ENCODE measurements around the gene SERPINA6.
"Not testable (repeated sequence)": the region's sequence is repeated elsewhere in the genome, so short reads cannot be mapped to it uniquely, and the experiment has no call there.

Gene SERPINA6, protein sequence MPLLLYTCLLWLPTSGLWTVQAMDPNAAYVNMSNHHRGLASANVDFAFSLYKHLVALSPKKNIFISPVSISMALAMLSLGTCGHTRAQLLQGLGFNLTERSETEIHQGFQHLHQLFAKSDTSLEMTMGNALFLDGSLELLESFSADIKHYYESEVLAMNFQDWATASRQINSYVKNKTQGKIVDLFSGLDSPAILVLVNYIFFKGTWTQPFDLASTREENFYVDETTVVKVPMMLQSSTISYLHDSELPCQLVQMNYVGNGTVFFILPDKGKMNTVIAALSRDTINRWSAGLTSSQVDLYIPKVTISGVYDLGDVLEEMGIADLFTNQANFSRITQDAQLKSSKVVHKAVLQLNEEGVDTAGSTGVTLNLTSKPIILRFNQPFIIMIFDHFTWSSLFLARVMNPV

DNA sequence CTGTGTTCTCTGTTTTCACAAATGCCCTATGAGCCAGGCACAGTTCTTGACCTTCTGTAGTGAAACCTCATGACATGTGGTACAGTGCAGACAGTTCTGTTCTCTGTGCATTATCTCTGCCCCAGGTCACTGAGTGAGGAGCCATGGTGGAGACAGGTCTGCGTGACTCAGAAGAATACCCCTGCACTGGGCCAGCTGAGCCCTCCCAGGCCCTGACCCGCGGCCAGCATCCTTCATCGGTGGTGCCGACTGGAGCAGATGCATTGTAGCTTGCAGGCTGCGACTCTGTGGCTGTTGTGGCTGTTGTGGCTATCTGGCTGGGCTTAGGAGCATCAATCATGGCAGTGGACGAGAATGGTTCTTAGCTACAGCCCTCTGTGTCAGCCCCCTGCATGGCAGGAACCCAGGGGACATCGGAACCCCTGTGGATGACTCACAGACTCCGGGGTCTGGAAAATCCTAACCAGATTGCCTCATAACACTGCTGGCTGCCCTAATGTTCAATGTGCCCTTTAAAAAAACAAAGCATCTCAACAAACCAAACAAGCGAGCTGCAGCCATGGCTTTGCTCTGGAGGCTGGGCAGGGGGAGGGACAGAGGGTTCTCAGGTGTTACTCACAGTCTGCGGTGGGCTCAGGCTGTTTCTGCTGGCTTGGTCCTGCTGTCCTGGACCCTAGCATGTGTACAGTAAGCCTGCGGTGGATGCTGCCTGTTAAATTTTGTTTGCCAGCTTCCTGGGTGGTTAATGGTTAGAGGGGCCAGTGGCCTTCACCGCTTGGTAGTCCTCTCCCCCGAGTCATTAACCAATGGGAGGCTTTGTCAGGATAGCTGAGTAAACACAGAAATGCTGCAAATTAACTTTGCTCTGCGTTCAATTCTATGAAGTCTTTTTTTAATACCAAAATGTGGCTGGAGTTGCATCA is at the start of gene SERPINA6:
SERPINA6 (minus strand) TSS at position 689 of the 923 bp plus-strand sequence. CDS start 8,688 bp downstream, outside the sequence.
- no peak for DNase-seq (ENCODE audit: low spot score)

DNA sequence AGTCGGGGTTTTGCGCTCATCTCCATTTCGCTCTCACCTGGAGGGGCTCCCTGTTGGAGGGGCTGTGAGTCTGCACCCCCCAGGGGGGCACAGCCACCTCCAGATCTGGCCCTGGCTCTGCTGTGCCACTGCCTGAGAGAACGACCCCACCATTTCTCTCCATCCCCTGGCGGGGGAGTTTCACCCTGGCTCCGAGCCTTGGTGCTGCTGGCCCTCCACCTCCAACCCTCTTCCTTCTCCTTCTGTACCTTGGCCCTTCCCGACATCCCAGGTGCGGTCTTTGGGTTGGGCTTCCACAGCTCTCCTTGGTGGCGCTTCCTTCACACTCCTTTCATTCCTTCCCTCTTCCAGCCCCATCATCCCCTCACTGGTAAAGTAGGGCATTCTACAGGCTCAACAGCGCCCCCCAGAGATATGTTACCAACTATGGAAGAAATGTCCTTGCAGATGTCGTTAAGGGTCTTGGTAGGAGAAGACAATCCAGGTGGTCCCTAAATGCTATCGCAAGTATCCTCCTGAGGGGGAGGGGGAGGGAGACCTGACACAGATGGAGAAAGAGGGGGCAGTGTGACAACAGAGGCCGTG is 49.0 kb upstream of the SERPINA6 start:
- DNase-seq (ENCODE audit: low spot score) = no peak

DNA sequence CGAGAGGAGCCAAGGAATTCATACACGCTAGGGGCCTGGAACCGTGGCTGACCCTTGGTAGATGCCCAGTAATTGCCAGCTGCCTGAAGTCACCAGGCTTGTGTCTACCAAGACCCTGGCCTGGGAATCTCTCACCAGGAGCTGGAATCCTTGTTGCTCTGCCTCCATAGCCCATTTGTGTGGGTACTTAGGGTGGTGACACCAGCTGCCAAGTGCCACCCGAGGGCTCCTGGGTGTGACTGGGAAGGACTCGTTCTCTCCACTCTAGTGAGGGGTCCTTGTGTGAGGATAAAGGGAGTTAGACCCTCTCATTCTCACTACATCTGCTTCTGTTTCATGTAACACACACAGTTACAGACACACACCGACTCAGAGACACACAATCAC is 47.4 kb upstream of the SERPINA6 start:
- DNase-seq (ENCODE audit: low spot score) = no peak

DNA sequence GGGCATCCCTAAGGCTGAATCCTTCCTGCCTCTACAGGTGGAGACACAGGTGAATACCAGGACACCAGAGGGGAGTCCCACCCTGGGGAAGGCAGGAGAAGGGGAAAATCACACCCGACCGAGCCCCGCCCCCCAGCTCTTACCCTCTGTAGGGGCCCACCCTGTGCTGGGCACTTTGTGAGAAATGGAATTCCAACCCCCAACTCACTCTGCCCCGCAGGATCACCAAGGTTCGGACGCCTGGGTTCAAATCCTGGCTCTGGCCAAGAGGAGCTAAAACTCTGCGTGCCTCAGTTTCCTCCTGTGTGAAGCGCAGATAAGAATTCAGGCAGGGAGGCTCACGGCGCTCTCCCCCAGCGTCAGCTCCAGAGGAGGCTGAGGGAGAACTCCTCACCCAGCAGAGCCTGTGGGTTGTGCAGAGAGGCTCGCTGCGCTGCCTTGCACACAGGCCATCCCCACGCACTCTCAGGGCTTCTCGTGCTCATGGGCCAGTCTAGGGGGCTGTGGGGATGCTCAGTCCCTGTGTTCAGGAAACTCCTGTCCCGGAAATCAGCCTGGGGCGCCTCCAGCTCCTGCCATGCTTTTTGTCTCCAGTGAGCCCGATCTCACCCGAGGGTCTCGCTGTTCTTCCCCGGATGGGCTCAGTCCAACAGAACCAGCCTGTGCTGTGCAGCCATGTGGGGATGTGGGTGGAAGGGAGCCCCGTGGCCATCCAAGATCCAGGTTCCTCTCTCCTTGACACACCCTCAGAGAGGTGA is 46.8 kb upstream of the SERPINA6 start:
- DNase-seq (ENCODE audit: low spot score) = not testable (repeated sequence)

DNA sequence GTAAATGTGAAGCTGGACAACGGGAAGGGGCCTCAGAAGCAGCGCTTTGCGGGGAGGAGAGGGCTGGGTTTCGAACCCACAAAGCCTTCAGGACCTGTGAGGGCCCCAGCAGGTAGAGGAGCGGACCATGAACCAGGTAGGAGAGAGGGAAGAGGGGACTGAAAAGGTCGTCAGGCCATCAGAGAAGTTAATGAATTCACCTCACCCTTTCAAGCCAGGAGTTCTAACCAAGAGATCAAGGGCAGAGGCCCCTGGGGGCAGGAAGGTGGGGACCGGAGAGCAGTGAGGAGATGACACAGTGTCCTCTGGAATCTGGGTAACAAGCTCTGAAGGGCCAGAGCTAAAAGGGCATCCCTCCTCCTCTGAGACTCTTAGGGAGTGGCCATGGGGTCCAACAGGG is 45.8 kb upstream of the SERPINA6 start:
- no peak for DNase-seq (ENCODE audit: low spot score)

DNA sequence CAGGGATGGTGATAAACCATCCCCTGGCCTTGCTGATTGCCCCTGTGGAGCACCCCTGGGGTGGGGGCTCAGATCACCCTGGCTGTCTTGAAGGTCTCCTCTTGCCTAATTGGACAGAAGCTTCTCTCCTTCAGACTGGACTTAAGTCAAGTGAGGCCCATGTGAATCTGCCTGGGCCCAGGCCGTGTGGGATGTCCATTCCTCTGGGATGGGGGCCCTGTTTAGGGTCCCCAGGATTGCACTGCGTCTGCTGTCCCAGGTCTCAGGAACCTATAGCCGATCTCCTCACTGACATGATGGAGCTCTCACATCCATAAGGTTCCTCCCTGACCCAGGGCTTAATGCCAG is 45.1 kb upstream of the SERPINA6 start:
- no peak for DNase-seq (ENCODE audit: low spot score)

DNA sequence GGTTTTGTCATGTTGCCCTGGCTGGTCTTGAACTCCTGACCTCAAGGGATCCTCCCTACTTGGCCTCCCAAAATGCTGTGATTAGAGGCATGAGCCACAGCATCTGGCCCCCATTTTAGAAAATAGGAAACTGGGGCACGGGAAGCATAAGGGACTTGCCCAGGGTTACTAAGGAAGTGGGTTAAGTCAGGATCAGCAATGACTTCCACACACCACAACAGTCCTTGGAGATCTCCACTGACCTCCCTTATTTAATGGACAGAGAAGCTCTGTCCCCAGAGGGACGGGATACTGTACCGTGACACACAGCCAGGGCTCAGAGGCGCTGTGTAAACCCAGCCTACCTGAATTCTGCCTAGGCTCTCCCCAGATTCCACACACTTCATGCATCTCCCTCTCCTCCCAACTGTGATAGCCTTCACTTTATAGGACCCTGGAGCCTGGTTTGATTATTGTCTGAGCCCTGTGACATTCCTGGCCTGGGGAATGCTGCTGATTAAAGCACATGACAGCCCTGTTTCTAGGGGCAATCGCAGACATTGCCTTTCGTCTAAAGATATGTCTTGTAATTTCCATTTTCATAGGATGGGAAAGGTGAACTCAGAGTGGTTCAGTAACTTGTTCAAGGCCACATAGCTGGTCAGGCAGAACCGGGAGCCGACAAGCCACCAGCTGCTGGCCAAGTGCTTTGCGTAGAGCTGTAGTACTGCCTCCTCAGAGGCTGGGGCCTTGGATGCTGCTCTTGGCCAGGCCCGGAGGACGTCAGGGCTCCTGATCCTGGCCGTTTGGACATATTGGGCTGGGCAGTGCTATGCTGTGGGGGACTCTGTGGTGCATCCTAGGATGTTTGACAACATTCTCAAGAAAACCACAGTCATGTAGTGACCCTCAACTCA is 44.5 kb upstream of the SERPINA6 start:
- no peak for DNase-seq (ENCODE audit: low spot score)

DNA sequence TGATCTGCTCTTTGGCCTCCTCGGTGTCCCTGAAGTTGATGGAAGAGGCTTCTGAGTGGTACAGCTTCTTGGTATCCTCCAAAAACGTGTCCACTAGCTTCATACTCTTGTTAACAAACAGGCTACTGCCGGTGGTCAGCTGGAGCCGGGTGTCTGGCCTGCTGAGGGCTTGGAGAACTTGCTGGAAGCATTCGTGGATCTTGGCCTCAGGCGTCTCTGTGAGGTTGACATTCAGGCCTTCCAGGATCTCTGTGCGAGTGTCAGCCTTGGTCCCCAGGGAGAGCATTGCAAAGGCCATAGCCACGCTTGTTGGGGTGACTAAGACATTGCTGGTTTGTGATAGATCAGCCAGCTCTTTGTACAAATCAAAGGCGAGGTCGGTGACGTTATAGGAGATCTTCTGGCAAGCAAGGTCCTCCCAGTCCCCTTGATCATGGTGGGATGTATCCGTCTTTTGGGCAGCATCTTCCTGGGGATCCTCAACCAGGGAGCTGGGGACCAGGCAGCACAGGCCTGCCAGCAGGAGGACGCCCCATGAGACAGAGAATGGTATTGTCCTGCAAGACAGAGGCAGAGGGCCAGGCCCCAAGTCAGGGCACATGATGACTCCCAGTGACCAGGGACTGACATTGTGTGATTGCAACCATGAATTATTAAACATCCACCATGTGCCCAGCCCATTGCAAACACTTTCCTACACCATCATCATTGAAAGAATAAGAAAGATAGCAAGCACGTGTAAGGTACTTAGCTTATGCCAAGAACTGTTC is 43.2 kb upstream of the SERPINA6 start, which contains the start of gene SERPINA2:
SERPINA2 (minus strand) TSS at position 553 of the 770 bp plus-strand sequence.
- DNase-seq (ENCODE audit: low spot score) = no peak

DNA sequence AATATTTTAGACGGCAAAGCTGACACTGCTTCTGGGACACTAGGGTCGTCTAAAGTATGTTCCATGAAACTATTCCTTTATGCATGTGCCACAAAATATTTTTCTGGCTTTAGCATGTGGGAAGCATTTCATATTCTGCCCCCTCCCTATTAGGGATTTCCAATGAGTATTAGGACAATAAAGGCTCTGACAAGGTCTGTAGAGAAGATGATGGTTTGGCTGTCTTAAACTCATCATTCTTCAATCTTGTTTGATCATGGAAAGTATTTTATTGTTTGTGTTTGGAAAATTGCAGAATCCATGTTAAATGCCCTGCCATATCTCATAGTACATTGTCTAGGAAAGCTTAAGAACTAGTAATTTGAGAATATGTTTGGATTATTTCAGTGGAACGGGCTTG is 42.5 kb upstream of the SERPINA6 start:
- DNase-seq (ENCODE audit: low spot score) = no peak

DNA sequence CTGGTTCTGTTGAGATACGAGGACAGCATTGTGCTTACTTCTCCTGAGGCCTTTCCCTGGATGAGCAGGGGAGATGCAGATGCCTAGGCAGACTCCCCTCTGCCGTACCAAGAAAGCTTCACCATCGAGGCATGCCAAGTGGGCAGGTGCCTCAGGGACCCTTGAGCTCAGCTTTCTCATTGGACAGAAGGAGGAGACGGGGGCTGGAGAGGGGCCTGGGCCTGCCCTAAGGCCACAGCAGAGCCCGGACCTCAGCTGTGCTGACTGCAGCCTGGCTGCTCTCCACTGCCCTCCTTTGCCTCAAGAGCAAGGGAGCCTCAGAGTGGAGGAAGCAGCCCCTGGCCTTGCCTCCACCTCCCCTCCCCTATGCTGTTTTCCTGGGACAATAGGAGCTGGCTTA is 41.8 kb upstream of the SERPINA6 start:
- no peak for DNase-seq (ENCODE audit: low spot score)

DNA sequence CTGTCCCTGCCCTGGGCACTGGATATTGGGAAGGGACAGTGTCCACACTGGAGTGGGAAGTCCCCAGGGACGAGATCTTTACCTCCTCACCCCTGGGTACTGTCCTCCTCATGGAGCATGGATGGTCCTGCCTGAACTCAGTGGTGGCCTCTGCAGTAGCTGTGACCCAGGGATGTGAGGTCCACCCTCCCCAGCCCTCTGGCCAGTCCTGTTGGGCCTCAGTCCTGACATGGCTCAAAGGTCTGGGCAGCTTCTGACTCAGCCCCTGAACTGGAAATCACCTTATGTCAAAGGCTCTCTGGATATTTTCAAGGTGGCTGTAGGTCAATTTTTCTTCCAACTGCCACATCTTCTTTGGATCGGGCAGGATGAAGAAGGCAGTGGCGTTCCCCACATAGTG is 40.9 kb upstream of the SERPINA6 start:
- DNase-seq (ENCODE audit: low spot score) = no peak

DNA sequence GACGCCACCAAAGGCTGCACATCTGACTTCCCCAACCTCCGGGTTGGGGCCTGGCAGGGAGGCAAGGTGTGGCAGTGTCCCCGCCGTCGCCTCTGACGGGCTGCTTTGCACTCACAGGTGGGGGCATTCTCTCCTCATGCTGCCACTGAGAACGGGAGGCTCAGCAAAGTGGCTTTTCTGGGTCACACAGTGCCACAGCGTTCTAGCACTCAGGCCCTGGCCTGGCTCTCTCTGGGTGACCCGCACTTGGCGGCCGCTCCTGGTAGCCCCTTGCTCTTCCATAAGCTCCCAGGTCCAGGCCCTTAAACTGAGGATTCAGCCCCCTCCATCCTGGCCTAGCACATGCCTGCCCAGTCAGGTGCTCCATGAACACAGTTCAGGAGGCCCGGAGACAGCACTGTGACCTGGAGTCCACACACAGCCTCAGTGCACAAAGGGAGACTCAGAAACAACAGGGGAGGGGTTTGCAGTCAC is 40.1 kb upstream of the SERPINA6 start:
- no peak for DNase-seq (ENCODE audit: low spot score)

DNA sequence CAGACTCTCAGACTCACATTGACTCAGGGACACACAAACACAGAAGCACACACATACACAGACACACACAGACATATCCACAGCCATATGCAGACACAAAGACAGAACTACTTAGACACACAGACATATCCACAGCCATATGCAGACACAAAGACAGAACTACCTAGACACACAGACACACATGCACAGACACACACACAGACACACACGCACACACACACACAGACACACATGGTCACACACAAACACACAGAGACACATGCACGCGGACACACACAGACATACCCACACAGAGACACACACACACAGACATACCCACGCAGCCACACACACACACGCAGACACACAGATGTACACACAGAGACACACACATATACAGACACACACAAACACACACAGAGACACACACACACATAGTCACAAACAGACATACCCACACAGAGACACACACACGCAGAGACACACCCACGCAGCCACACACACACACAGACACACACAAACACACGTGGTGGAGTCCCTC is 39.5 kb upstream of the SERPINA6 start:
- DNase-seq (ENCODE audit: low spot score) = no peak

DNA sequence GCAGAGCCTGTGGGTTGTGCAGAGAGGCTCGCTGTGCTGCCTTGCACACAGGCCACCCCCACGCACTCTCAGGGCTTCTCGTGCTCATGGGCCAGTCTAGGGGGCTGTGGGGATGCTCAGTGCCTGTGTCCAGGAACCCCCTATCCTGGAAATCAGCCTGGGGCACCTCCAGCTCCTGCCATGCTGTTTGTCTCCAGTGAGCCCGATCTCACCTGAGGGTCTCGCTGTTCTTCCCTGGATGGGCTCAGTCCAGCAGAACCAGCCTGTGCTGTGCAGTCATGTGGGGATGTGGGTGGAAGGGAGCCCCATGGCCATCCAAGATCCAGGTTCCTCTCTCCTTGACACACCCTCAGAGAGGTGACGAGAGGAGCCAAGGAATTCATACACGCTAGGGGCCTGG is 38.5 kb upstream of the SERPINA6 start:
- no peak for DNase-seq (ENCODE audit: low spot score)

DNA sequence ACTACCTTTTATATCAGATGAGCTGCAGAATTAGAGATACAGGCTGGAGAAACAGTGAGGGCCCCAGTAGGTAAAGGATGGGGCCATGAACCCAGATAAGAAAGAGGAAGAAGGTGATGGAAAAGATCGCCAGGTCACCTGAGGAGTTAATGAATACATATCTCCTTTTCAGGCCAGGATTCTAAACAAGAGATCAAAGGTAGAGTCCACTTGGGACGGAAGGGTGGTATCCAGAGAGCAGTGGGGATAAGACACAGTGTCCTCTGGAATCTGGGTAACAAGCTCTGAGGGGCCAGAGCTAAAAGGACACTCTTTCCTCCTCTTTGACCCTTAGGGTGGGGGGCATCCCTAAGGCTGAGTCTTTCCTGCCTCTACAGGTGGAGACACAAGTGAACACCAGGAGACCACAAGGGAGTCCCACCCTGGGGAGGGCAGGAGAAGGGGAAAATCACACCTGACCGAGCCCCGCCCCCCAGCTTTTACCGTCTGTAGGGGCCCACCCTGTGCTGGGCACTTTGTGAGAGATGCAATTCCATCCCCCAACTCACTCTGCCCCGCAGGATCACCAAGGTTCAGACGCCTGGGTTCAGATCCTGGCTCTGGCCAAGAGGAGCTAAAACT is 37.9 kb upstream of the SERPINA6 start:
- DNase-seq (ENCODE audit: low spot score) = no peak

DNA sequence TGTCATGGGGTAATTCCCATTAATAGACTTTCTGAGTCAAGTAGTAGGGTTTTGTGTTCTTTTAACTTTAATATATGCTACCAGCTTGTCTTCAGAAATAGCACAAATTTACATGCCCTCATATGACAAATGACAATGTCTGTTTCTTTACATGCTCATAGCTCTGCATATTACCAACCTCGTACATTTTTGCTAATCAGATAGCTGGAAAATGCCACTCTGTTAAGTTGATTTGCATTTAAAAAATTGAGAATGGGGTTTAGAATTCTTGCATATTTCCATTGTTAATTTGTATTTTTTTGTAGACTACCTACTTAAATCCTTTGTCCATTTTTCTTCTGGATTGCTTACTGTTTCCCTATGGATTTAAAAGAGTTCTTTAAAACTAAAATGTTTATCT is 34.0 kb upstream of the SERPINA6 start:
- DNase-seq (ENCODE audit: low spot score) = no peak

DNA sequence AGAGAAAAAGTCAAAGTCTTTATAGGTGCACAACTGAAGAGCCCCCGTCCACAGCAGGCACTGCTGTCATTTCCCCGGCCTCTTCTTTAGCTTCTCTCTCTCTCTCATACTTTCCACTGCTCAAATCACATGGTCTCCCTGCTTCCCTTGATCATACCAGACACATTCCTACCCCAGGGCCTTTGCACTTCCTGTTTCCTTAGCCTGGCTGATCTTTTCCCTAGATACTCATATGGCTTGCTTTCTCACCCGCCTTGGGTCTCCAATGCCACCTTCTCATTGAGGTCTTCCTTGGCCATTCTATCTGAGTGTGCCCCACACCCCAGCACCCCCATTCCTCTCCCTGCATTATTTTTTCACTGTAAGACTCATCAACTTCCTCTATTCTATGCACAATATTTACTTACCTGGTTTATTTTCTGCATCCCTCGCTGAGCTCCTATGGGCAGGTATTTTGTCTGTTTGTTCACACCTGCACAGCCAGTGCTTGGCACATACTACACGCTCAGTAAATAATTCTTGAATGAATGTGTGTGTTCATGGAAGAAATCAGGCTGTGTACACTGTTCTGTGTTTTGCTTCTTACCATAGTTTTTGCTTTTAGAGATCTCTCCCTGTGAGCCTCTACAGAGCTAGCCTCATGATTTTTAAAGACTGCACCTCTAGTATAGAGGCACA is 33.4 kb upstream of the SERPINA6 start:
- DNase-seq (ENCODE audit: low spot score) = no peak

DNA sequence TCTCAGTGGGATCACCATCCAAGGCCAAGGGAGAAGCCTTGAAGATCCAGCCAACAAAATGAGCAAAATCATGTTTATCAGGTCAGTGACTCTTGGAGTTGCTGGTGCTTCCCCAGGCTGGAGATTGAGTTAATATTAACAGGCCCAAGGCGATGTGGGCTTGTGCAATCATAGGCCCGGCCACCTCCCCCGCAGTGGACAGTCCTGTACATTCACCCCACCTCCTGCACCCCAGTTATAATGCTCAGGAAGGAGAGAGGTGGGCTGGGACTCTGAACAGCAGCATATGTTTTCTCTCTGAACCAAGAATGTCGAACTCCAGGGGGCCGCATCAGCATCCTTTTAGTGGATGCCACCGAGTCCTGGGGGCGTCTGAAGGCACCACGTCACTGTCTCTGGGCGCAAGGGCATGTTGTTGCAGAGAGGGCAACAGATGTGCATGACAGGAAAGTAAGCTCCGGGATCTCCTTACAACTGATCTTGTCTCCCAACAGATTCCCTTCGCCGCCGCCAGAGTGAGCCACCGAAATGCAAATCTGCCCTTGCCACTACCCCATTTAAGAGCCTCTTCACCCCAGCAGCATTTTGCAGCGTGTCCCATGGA is 32.2 kb upstream of the SERPINA6 start:
- peak; percentile 58 for DNase-seq (ENCODE audit: low spot score)
